NCI-H1092 (cell line): ENCODE data around the gene SOWAHD.
"Not testable (repeated sequence)": the region's sequence is repeated elsewhere in the genome, so short reads cannot be mapped to it uniquely, and the experiment has no call there.

Source experiments
- DNase-seq: peaks from one replicate; lab custom pipeline; 2025; lab: John Stamatoyannopoulos, UW

SOWAHD gene, protein sequence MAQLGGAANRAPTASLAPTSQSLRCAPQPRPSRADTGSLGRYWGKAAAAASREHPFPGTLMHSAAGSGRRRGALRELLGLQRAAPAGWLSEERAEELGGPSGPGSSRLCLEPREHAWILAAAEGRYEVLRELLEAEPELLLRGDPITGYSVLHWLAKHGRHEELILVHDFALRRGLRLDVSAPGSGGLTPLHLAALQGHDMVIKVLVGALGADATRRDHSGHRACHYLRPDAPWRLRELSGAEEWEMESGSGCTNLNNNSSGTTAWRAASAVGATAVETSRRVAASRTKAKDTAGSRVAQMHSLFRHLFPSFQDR

DNA sequence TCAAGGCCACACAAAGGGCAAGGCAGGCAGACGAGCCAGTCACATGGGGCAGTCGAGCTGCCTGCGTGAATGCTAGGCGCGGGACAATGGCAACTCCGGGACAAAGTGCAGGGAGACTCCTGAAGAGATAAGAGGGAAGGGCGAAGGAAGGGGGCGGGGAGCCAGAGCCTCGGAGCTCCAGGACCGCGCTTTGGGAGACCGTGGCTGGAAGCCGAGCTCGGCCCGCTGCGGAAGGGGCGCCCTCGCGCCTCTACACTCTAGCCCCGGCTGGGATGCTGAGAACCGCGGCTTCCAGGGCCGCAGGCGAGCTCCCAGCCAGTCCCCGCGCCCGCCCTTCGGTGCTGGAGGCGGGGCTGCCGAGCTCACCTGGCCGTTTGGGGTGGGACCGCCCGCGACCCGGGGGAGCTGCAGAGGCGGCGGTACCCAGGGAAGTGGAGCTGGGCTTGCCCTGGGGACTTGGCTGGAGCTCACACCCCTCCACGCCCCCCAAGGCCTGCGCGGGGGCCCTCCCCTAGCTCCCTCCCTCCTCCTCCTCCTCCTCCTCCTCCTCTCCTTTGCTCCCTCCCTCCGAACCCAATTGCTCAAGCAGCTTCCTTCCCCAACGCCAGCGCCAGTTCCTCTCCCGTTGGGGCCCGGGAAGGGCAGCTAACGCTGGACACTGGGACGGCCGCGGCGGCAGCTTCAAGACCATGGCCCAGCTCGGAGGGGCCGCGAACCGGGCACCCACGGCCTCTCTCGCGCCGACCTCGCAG is at the start of gene SOWAHD:
SOWAHD (plus strand) TSS at position 610 of the 752 bp plus-strand sequence; CDS start at position 690, 80 bp downstream.
- DNase-seq, result no peak

DNA sequence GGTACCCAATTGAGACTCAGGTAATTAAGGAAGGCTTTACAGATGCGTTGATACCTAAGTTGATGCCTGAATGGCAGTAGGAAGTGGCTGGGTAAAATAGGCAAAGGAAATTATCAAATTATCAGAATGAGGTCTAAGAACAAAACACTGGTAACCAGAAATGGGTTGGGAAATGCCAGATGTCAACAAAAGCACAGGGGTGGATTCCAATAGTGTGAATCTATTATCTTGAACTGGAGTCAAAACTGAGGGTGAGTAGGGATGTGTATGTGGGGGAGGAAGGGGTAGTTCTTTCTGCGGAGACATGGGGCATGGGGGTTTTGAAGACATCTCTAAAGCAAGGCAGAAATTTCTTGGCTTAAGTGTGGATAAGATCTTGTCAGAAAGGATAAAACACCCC is 49.5 kb upstream of the SOWAHD start:
- DNase-seq, result no peak

DNA sequence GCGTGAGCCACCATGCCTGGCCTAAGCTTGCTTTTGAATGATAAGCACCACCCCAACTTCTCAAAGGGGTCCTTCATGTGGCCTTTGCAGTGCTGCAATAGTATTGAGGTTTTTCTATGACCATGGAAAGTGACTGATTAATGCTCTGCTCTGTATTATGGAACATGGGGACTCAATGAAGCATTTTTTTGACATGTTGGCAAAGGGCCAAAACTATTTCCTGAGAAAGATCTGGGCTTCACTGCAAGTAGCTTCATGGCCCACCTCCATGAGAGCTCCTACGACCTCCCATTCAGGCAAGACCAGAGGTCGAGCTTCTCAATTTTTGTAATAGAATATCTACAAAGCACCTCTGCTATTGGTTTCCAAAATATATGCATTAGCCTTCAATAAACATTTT is 48.8 kb upstream of the SOWAHD start:
- no peak for DNase-seq

DNA sequence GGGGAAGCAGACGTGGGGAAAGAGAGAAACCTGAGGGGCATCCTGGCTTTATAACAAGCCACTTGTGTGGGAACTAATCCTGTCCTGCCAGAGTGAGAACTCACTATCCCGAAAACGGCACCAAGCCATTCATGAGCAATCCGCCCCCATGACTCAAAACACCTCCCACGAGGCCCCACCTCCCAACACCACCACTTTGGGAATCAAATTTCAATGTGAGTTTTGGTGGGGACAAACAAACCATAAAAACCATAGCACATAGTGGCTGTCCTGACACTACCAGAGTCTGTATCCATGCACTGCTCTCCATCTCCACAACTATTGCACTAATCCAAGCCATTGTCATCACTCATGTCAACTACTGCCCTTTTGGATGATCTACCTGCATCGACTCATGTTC is 36.9 kb upstream of the SOWAHD start:
- no peak for DNase-seq

DNA sequence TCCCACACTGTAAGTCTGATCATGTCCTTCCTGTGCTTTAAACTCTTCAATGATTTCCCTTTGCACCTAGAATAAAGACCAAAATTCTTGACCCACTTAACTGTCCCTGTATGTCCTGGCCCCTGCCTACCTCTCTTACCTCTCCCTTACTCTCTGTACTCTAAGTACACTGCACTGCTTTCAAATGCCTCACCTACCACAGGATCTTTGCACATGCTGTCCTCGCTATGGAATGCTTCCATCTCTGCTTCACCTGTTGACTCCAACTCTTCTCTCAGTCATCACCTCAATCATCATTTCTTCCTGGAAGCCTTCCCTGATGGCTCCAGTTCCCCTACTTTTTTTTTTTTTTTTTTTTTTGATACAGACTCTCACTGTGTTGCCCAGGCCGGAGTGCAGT is 36.5 kb upstream of the SOWAHD start:
- no peak for DNase-seq

DNA sequence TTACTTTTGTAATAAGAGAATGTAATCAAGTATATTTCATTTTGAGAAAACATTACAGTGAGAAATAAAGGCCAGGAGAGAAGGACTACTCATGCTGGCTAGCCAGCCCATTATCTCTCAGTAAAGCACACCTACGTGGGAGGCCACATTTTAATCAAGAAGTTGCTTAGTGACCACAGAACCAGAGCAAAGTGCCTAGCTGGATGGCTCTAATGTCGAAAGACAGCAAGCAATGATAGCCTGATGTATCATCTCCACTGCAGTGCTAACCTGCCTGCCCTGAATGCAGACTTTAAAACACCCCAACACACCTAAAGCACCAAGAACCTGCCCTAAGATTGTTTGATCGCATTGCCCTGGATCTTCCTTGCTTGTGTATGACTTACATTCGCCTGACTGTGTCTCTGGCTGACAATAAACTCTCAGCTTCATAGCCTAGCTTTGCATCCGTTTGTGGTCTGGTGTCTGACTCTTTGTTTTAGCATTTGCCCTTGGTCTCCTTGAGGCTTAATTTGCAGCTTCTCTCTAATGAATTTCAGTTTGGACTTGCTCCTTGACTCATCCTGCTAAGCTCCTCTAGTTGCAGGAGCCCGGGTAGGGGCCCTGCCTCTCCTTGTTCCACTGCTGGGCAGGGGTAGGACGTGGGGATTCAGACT is 31.4 kb upstream of the SOWAHD start:
- no peak for DNase-seq

DNA sequence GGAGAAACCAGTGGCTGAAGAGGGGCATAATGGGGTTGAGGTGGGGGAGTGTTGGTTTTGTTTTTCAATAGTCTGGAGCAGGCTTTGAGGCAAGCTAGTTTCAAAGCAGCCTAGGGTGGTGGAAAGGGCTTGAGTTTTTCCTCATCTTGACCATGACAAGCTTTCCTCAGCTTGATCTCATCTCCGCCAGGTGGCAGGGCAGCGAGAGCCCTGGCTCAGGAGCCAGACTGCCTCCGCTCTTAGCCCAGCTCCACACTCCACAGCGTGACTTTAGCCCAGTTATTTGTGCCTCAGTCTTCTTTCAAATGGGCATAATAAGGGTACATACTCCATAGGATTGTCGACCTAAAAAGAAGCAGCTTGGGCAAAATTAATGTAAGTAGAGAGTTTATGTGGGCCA is 29.9 kb upstream of the SOWAHD start:
- DNase-seq, result no peak

DNA sequence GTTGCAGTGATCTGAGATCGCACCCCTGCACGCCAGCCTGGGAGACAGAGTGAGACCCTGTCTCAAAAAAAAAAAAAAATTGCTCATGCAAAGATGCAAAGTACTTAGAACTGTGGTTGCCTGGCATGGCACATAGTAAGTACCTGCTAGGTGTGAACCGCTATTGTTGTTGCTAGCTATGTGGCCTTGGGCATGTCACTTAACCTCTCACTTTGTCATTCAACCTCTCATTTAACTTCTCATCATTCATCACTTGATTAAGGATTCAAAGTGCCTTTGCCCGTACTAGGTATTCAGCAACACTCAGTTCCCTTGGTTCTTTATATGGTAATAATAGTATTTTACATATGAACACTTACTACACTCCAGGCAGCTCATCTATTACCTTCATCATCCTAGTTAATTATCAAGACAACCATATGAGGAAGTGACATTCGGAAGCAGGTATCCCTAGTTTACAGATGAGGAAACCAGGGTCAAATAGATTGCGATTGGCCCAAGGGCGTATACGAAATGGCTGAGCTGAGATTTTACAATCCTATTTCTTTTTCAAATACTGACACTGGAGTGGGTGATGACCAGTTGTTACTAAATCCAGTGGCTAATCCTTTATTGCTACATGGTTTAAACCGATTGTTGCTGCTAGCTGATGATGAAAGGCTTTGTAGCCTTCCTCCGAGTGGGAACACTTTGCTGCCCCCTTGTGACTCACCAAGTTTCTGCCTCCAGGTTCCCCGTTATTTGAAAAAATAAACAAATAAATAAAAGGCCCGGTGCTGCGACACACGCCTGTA is 28.8 kb upstream of the SOWAHD start:
- DNase-seq, result peak; percentile 7

DNA sequence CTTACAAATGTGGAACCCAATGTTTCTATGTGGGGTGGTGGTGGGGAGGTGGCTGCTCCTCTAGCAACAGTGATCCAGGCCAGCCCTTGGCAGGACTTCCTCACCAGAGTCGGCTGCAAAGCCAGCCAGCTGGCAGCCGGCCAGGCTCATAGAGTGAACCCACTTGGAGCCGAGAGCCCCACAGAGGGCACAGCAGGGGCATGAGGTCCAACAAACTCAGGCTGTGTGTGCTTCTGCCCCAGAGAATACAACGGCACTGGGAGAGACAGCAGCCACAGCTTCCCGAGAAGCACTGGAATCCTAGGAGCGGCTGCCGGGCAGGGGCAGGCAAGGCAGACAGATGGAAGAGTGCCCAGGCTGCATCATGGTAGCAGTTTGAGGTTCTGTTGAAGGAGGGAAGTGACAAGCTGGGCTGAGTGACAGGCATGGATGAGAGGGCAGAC is 23.5 kb upstream of the SOWAHD start:
- peak; percentile 76 for DNase-seq

DNA sequence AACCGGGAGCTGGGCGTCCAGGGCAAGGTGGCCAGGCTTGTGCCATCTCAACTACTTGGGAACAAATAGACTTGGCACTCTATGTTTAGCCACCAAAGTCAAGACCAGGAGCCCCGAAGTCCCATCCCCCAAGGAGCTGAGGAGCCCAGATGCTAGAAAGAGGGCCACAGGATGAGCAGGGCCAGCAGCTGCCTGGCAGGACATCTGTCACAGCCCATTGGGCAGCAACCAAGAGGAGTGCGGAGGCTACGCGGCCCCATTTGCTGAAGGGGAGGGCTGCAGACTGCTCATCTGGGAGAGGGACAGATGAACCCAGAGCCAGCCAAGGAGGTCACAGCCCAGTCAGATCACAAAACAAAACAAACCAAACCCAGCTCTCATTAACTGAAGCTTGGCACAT is 22.9 kb upstream of the SOWAHD start:
- DNase-seq, result peak; percentile 60

DNA sequence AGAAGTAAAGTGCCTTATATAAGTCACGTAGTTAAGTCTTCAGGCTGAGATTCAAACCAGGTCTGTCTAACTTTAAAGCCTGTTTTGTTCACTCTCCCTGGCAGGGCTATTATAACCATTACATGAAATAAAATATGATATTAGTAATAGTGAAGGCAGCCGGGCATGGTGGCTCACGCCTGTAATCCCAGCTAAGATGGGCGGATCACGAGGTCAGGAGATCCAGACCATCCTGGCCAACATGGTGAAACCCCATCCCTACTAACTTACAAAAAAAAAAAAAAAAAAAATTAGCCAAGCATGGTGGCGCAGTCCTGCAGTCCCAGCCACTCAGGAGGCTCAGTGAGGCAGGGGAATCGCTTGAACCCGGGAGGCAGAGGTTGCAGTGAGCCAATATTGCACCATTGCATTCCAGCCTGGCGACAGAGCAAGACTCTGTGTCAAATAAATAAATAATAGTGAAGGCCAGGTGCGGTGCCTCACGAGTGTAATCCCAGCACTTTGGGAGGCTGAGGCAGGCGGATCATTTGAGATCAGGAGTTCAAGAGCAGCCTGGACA is 22.1 kb upstream of the SOWAHD start:
- DNase-seq, result no peak

DNA sequence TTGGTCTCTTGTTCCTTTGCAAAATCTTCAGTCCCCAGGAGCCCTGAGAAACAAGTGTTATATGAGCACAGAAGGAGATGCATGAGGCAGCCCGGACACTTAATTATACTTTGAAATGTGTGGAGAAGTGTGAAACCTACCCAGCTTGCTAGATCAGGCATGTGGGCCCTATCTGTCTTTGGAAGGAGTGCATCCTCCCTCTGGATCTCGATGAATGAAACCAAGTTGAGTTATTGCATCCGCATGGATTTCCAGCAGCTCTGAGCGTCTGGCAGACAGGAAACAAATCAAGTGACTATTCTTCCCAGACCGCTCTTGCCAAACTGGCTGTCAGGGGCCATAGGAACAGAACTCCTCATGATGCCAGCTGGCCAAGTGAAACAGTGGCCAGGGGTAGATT is 19.6 kb upstream of the SOWAHD start:
- DNase-seq, result no peak

DNA sequence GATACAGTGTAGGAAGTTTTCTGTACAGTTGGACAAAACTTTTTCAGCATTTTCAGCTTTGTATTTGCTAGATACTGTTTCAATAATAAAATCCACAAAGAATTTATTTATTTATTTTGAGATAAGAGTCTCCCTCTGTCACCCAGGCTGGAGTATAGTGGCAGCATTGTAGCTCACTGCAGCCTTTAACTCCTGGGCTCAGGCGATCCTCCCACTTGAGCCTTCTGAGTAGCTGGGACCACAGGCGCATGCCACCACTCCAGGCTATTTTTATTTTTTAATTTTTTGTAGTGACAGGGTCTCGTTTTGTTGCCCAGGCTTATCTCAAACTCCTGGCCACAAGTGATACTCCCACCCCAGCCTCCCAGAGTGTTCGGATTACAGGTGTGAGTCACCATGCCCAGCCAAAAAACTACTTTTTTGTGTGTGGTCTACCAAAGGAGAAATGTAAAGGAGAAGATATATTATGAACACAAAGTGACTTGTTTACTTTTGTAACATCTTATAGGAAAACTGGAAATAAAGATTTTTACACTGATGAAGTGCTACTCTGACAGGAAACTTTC is 13.0 kb upstream of the SOWAHD start:
- DNase-seq, result no peak

DNA sequence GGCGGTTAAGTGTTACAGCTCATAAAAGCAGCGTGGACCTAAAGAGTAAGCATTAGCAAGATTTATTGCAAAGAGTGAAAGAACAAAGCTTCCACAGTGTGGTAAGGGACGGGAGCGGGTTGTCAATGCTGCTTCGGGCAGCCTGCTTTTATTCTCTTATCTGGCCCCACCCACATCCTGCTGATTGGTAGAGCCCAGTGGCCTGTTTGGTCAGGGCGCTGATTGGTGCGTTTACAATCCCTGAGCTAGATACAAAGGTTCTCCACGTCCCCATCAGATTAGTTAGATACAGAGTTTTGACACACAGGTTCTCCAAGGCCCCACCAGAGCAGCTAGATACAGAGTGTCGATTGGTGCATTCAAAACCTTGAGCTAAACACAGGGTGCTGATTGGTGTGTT is 8.3 kb upstream of the SOWAHD start:
- DNase-seq, result not testable (repeated sequence)

DNA sequence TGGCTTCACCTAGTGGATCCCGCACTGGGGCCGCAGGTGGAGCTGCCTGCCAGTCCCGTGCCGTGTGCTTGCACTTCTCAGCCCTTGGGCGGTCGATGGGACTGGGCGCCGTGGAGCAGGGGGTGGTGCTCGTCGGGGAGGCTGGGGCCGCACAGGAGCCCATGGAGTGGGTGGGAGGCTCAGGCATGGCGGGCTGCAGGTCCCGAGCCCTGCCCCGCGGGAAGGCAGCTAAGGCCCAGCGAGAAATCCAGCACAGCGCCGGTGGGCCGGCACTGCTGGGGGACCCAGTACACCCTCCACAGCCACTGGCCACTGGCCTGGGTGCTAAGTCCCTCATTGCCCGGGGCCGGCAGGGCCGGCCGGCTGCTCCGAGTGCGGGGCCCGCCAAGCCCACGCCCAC is 7.6 kb upstream of the SOWAHD start:
- DNase-seq, result not testable (repeated sequence)

DNA sequence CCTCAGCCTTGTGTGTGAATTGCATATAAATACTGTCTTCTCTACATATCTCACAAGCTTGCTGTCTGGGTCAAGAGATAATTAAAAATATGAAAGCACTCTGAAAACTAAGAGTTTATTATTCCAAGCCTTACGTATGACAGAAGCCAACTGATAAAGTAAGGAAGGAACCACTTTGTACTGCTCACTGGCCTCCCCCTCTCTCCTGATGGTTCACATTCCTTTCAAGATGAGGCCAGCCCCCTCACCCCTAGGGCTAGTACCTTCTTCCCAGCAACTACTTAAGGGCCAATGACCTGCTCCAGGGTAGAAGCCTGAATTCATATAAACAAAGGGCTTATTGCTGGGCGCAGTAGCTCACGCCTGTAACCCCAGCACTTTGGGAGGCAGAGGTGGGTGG is 5.4 kb upstream of the SOWAHD start:
- no peak for DNase-seq

DNA sequence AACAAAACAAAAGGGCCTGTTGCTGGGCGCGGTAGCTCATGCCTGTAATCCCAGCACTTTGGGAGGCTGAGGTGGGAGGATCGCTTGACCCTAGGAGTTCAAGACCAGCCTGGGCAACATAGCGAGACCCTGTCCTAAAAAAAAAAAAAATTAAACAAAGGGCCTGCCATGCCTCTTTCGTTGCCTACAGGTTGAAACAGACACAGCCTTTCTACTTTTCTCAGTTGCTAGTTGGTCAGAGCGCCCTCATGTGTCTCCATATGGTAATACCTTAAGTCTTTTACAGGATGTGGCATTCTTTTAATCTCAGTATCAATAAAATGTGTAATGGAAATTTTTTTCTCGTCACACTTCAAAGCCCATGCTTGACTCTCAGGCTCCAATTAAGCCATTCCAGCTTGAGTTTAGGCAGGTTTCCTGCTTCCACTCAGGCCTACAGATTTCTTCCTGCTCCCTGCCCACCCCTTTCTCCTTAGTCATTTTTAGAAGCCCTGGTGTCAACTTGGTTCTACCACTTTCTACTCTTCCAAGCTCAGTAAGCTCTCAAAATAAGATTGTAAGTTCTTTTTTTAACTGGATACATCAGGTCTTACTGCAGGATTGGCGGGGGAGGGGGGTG is 4.6 kb upstream of the SOWAHD start:
- DNase-seq, result peak; percentile 10

DNA sequence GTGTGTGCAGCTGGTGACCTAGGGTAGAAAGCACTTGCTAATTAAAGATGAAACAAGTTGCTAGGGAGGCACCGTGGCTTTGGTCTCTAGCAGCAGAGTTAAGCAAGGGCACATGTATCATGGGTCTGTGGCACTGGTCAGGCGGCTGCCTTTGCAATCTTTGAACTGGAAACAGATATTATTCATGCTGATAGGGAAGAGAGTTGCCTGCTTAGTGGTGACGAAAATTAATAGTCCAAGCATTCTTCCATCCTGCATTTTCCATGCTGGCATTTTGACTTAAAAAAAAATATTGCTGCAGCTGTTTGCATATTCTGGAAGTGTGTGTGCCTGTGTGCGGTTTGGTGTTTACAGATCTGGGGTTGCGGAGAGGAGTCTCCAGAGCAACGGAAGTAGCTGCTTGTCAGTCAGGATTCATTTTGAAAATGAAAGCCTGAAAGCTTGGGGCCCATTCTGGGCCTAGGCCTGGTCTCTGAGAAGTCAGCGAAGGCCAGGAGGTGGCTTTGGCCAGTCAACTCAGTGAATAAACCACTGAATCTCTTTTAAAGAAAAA is 2.3 kb upstream of the SOWAHD start:
- no peak for DNase-seq

DNA sequence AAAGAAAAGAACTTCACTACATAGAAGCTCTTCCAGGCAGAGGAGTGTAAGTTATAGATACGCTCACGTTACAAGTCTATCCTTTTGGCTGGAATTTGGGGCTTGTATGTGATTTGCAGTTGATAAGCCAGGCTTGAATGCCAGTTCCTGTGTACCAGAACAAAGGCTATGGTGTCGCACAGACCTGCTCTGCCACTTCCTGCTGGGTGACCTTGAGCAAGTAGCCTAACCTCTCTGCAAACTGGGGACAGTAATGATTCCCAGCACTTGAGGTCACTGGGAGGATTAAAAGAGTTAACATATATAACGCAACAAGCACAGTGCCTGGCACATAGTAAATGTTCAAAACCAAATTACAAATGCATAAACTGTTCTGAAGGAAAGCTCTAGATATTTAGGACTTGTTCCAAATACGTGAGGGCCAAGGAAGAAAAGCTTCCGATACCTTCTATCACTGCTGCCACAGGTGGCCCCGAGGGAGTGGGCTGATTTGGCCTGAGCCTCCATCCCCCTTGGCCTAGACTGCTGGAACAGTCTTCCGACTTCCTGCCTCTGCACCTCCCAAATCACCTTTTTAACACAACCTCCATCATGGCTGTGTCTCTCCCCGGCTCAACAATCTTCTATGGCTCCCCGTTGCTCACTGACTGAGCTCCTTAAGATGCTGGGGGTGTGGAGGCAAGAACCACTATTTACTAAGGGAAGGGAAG is 1.3 kb upstream of the SOWAHD start:
- DNase-seq, result no peak

DNA sequence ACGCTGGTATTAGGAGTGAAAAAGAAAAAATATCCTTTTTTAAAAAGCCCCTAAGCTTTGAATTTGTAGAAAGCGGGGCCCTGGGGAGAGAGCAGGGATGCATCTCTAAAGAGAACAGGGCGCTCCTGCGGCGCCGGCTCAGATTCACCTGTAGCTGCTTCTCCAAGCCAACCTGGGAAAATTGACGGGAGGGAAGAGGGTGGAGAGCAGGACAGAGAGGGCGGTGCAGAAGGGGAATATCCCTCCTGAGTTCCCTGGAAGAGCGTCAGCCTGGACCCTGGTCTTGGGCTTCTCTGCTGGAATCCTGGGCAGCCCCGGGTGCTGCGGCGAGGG is 776 bp upstream of the SOWAHD start:
- no peak for DNase-seq
